AG09309 (cell line): ENCODE measurements around the gene ATP8A2.

Experiments used
- DNase-seq: peaks from one replicate; pipeline ENCODE4 v3.0.0-alpha.2; 2010; ENCODE audit warnings: low read depth
- H3K4me3 ChIP-seq: 2 replicates; pipeline ENCODE4 v1.5.1; 2011; ENCODE audit warnings: mild to moderate bottlenecking, low read depth, low read length, moderate library complexity; ENCODE audit not compliant: control insufficient read depth
- CTCF ChIP-seq: IDR thresholded peaks from 2 replicates; pipeline ENCODE4 v1.5.1; 2011; ENCODE audit warnings: mild to moderate bottlenecking, low read depth, low read length, inconsistent platforms; ENCODE audit not compliant: insufficient read depth, control insufficient read depth; ENCODE audit errors: missing control alignments

ATP8A2 gene

GRCh38 chr13:25678398-25678797, 306.6 kb downstream of the ATP8A2 start:
- no peak overlapping the region for H3K4me3 ChIP-seq
- DNase-seq = no peak
- TF ChIP-seq CTCF = no peak

- no peak for TF ChIP-seq CTCF
- DNase-seq = no peak
- H3K4me3 ChIP-seq = no peak overlapping the region
These were observed 307.4 kb downstream of the ATP8A2 start for GRCh38 chr13:25679159-25679558.

DNA sequence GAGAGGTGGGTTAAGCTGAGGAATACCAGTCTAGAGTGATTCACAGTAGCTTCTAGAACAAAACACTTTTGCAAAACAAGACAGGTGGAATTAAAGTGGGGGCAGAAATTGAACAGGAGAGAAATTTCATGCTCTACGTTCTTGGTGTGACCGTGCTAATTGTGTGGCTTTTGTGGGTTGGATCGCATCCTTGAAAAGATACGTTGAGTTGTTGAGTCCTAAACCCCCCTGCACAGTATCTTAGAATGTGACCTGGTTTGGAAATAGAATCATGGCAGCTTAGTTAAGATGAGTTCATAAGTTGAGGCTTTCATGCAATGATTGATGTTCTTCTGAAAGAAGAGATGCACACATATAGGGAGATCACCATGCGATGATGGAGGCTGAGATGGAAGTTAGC, 308.2 kb downstream of the ATP8A2 start:
- no peak overlapping the region for H3K4me3 ChIP-seq
- TF ChIP-seq CTCF = no peak
- no peak for DNase-seq

- no peak for DNase-seq
- no peak for TF ChIP-seq CTCF
- no peak overlapping the region for H3K4me3 ChIP-seq
These were observed 310.5 kb downstream of the ATP8A2 start for GRCh38 chr13:25682276-25682675.

- no peak for TF ChIP-seq CTCF
- H3K4me3 ChIP-seq = no peak overlapping the region
- DNase-seq = no peak
These were observed 311.3 kb downstream of the ATP8A2 start for GRCh38 chr13:25683056-25683455.

DNA sequence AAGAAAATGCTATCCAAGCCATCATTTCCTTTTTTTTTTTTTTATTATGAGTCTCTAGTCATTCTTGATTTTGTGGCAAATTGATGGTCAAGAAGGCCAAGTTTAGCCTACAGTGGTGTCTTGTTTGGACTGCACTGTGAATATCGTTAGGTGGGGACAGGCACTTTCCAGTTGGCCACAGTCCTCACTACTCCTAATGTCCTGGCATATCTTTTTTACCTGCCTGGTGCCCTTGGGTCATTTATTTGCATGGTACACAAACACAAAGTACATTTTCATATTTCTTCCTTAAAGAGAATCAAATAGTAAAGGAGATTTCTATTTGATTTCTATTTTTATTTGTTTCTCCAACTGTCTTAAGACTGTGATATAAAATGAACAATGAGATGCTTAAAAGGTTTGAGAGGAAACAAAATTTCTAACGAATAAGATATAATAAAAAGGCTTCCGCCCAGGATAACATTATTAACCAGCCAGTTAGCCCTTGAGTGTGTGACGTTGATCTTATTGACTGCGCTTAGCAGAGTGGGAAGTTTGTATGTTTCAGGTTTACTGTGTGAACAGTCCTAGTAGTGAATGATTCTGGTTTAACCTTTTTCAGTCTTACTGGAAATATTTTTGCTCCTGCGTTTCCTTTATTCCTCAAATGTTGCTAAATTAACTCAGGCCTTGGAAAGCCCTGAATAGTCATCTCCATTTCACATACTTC, 312.0 kb downstream of the ATP8A2 start:
- H3K4me3 ChIP-seq = no peak overlapping the region
- DNase-seq = no peak
- TF ChIP-seq CTCF = no peak
